Measurements from ENCODE around the gene SEPTIN11. TPM values are rescaled to one million over a fixed set of nuclear protein-coding genes. Genes with fewer than 3 reads are reported as not detected.

The SEPTIN11 gene
- total and polyA plus RNA-seq, 2 of the 8 experiments (the other 6 are each of a cell fraction or from before 2014, with no cell fraction given), result 32.2 to 110 TPM

DNA sequence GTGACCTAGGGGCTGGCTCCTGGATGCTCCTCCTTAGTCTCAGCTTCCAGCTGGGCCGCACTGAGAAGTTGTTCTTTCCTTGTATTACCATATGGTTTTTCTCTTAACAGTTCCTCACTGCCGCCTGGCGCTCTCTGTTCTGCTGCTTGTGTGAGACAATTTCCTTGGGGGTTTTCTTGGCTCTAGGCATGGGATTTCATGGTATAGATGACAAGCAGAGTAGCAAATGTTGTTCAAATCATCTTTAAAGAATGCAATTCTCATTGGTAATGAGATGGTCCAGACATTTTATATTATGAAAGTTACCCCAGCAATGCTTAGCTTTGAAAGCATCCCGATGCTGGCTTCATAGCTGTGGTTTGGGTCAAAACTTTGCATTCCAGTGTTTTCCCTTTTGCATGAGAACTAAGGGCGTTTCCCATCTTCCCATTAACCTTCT, 37.6 kb downstream of the SEPTIN11 start:
- Histone ChIP-seq H2BK20ac (ENCODE audit: low read length) (no peak overlapping the region), H2BK120ac (replicated peaks; ENCODE audit: low read depth, low read length) (no peak overlapping the region), H3K4ac (replicated peaks; ENCODE audit: insufficient read length, low read depth, low read length) (no peak overlapping the region), H3K79me2 (ENCODE audit: control insufficient read depth in 1 of 2, insufficient read depth in 2 of 2, low read length in 2 of 2) (peaks cover 0 to 54% of the 10 kb centered on the region in 2 experiments; a peak in 3 of 4 replicates), H3K23me2 (ENCODE audit: low read depth, low read length) (no peaks in the 10 kb centered on the region), H2BK12ac (ENCODE audit: low read depth, low read length) (no peak overlapping the region), H3K4me2 (ENCODE audit: insufficient read depth in 1 of 2, low read depth in 2 of 2, low read length in 2 of 2) (0 out of 4 replicates have a peak overlapping the region, but pooled peaks have one; percentile 8 to 10), H3K4me1 (replicated peaks in 1 of 4; ENCODE audit: control insufficient read depth in 3 of 4, insufficient read depth in 4 of 4, low read length in 3 of 4) (peaks cover 0 to 15% (median 7%) of the 10 kb centered on the region in 4 experiments; a peak in 4 of 7 replicates), H3K27me3 (replicated peaks in 1 of 4; ENCODE audit: control insufficient read depth in 3 of 4, extremely low read depth in 1 of 4, insufficient read depth in 3 of 4, low read length in 3 of 4) (no peaks in the 10 kb centered on the region), H3K9me3 (ENCODE audit: insufficient read depth in 2 of 2, low read depth in 1 of 2, low read length in 1 of 2) (no peaks in the 10 kb centered on the region), H4K91ac (replicated peaks; ENCODE audit: insufficient read length, low read length) (no peak overlapping the region), H3K27ac (ENCODE audit: low read depth, low read length) (no peak overlapping the region), H3K9ac (replicated peaks in 1 of 4; ENCODE audit: extremely low read depth in 1 of 4, low read depth in 3 of 4, low read length in 3 of 4) (no peak overlapping the region), H3K23ac (ENCODE audit: insufficient read length) (no peak overlapping the region), H4K8ac (ENCODE audit: extremely low read depth, insufficient read depth, low read length) (no peak overlapping the region), H2BK15ac (ENCODE audit: low read length) (no peak overlapping the region), H3K56ac (replicated peaks; ENCODE audit: insufficient read length, low read depth, low read length) (no peak overlapping the region), H2BK5ac (ENCODE audit: low read depth, low read length) (no peak overlapping the region), H2AFZ (ENCODE audit: low read length) (no peak overlapping the region), H3K14ac (ENCODE audit: insufficient read length) (no peak overlapping the region), H3K4me3 (ENCODE audit: extremely low read depth in 1 of 4, insufficient read depth in 2 of 4, low read depth in 3 of 4, low read length in 4 of 4) (no peak overlapping the region), H4K20me1 (replicated peaks in 1 of 2; ENCODE audit: control insufficient read depth in 1 of 2, insufficient read depth in 2 of 2, low read length in 2 of 2) (peaks cover 0 to 2% of the 10 kb centered on the region in 2 experiments), H4K5ac (ENCODE audit: insufficient read length, low read depth, low read length) (no peak overlapping the region), H2AK5ac (ENCODE audit: low read depth, low read length) (no peak overlapping the region), H3K79me1 (ENCODE audit: low read depth, low read length) (peaks cover 5% of the 10 kb centered on the region), H3K18ac (ENCODE audit: extremely low read depth, low read length) (no peak overlapping the region), H3K36me3 (ENCODE audit: control insufficient read depth in 2 of 4, insufficient read depth in 4 of 4, low read length in 3 of 4) (no peaks in the 10 kb centered on the region)
- ChIA-PET CTCF (ENCODE audit: partially characterized antibody) (interaction anchor here (0.7 to 4.1 kb wide), 9 partner anchors 8 to 227 kb away, joined by 3 to 12 read pairs (median 4); no protein-coding TSS in a partner anchor), POLR2A (ENCODE audit: partially characterized antibody) (interaction anchor here (1.1 to 1.8 kb wide), 4 partner anchors 8 to 35 kb away, joined by 3 to 4 read pairs (median 4); no protein-coding TSS in a partner anchor)
- WGBS, 2 experiments (ENCODE audit: extremely low coverage in 1 of 2, insufficient coverage in 1 of 2, insufficient read length in 1 of 2, insufficient replicate concordance in 2 of 2, low coverage in 1 of 2, low lambda C conversion rate in 2 of 2, missing lambda C conversion rate in 1 of 2), result 66% methylated on average over 5 of the region's 5 CpGs; no CpG with 5 or more reads in 1 of the 2 experiments
- DNase-seq (ENCODE audit: low read depth in 1 of 2, low spot score in 2 of 2) (no peak), FAIRE-seq (no peak)
- TF ChIP-seq MAFK (IDR thresholded peaks at IDR 0.05; ENCODE audit: low read depth, low read length), result no peak
- no peak for TF ChIP-seq RAD21 (IDR thresholded peaks at IDR 0.05 in 1 of 2, conservative IDR thresholded peaks at IDR 0.05 in 1 of 2; ENCODE audit: low read depth in 2 of 2, low read length in 2 of 2)
- TF ChIP-seq CBX5 (IDR thresholded peaks at IDR 0.05; ENCODE audit: low read depth, low read length), result no peak
- no peak for TF ChIP-seq ASH2L (IDR thresholded peaks at IDR 0.05; ENCODE audit: low read length)
- TF ChIP-seq SIN3A (conservative IDR thresholded peaks at IDR 0.05 in 1 of 2, IDR thresholded peaks at IDR 0.05 in 1 of 2; ENCODE audit: low read depth in 1 of 2, low read length in 2 of 2), result no peak
- no peak for TF ChIP-seq CBX8 (IDR thresholded peaks at IDR 0.05; ENCODE audit: borderline replicate concordance, low read depth, low read length)
- TF ChIP-seq CHD1 (IDR thresholded peaks at IDR 0.05; ENCODE audit: low read depth, low read length), result no peak
- no peak for TF ChIP-seq RBBP5 (IDR thresholded peaks at IDR 0.05; ENCODE audit: borderline replicate concordance, low read depth, low read length)
- no peak for TF ChIP-seq CTBP2 (IDR thresholded peaks at IDR 0.05; ENCODE audit: borderline replicate concordance, insufficient read depth, insufficient read length, low read length)
- TF ChIP-seq CHD2 (IDR thresholded peaks at IDR 0.05; ENCODE audit: low read length), result no peak
- no peak for TF ChIP-seq TBP (IDR thresholded peaks at IDR 0.05; ENCODE audit: low read depth, low read length)
- no peak for TF ChIP-seq HDAC6 (IDR thresholded peaks at IDR 0.05; ENCODE audit: low read depth, low read length)
- no peak for TF ChIP-seq NRF1 (IDR thresholded peaks at IDR 0.05; ENCODE audit: low read depth, low read length)
